ENCODE results near the gene BBC3. TPM values are rescaled to one million over a fixed set of nuclear protein-coding genes. Genes with fewer than 3 reads are reported as not detected.

Gene BBC3
- total RNA-seq, 1 experiment from 2014 or later: 49.5 TPM

DNA sequence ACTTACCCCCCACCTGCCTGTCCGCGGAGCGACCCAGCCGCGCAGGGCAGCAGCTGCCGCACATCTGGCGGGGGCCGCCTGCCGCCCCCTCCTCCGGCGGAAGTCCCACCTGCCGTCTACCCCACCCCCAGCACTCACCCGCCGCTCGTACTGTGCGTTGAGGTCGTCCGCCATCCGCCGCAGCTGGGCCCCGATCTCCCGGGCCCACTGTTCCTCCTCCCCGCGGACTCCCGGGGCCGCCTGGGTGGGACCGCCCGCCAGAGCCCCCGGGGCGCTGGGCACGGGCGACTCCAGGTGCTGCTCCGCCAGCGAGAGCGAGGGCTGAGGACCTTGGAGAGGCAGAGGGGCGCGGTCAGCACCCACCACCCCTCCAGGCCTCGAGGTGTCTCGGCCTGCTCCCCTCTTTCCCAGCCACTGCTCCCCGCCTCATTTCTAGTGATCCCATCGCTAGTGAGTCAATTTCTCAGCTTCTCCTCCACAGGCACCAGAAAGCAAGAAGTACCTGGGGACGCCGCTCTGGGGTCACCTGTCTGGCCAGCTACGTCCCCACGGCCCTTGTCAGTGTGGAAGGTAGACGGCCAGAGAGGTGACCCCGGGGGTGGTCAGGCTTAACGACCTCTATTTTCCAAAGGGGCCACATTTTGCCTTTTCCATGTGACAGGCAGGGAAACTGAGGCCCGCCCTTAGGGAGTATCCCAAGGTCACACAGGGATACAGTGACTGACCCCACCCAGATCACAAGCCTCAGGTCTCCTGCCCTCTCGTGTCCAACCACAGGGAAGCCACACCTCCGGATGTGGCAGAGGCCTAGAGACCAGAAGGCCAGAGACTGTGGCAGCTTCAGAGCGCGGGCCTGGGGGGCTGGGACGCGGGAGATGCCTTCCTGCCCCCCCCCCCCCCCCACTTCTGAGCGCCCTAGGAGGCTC lies 4.3 kb downstream of the BBC3 start:
- no peaks in the 10 kb centered on the region; the same call in 1 of the 2 replicates for H3K27me3 Mint-ChIP-seq (ENCODE audit: low read depth)
- H3K4me1 Mint-ChIP-seq: peaks cover 21% of the 10 kb centered on the region
- H3K36me3 Mint-ChIP-seq: peaks cover 12% of the 10 kb centered on the region
- H3K4me3 Mint-ChIP-seq: peak overlapping the region; percentile 79
- ATAC-seq: peak; percentile 0; the same call in 1 of the 2 replicates
- no peak for DNase-seq (ENCODE audit: low spot score)
- no peaks in the 10 kb centered on the region for H3K9me3 Mint-ChIP-seq
- ChIA-PET POLR2A (interaction anchor here (0.5 to 3.9 kb wide), 13 partner anchors 13 to 213 kb away, joined by 3 to 61 read pairs (median 6); partner anchors contain the start of genes CCDC9, INAFM1 and ZC3H4), CTCF (interaction anchor here (1.1 to 9.0 kb wide), 10 partner anchors 13 to 288 kb away, joined by 3 to 136 read pairs (median 6); partner anchors contain the start of genes CCDC9, INAFM1, NAPA and SAE1)
- peak overlapping the region; percentile 96 for H3K27ac Mint-ChIP-seq
- TF ChIP-seq SMAD3 (CRISPR knock-in tag; IDR thresholded peaks at IDR 0.05; ENCODE audit: borderline replicate concordance) (no peak), RELA (CRISPR knock-in tag; IDR thresholded peaks at IDR 0.05; ENCODE audit: borderline replicate concordance) (no peak), SMAD4 (CRISPR knock-in tag; IDR thresholded peaks at IDR 0.05) (no peak; the same call in 1 of the 2 replicates), FOXK1 (CRISPR knock-in tag; IDR thresholded peaks at IDR 0.05) (no peak), ZNF263 (CRISPR knock-in tag; IDR thresholded peaks at IDR 0.05; ENCODE audit: low read depth) (no peak), E2F5 (CRISPR knock-in tag; IDR thresholded peaks at IDR 0.05) (peak; percentile 40; the same call in 1 of the 2 replicates), GABPB1 (CRISPR knock-in tag; IDR thresholded peaks at IDR 0.05) (no peak), ZNF121 (CRISPR knock-in tag; IDR thresholded peaks at IDR 0.05) (no peak), TCF7 (CRISPR knock-in tag; IDR thresholded peaks at IDR 0.05; ENCODE audit: low read depth) (no peak), E2F1 (CRISPR knock-in tag; IDR thresholded peaks at IDR 0.05) (no peak), FOXP1 (CRISPR knock-in tag; IDR thresholded peaks at IDR 0.05; ENCODE audit: borderline replicate concordance) (no peak; the same call in 1 of the 2 replicates), ZNF423 (CRISPR knock-in tag; IDR thresholded peaks at IDR 0.05) (0 out of 2 replicates have a peak, but pooled peaks have one; percentile 21), STAT6 (CRISPR knock-in tag; conservative IDR thresholded peaks at IDR 0.05; ENCODE audit: low read depth) (no peak), ESRRA (CRISPR knock-in tag; IDR thresholded peaks at IDR 0.05; ENCODE audit: borderline replicate concordance) (no peak; the same call in none of the 2 replicates), MAX (CRISPR knock-in tag; IDR thresholded peaks at IDR 0.05) (peak; percentile 10; the same call in 1 of the 2 replicates), ATF1 (CRISPR knock-in tag; IDR thresholded peaks at IDR 0.05) (no peak), ZNF219 (CRISPR knock-in tag; IDR thresholded peaks at IDR 0.05; ENCODE audit: borderline replicate concordance) (no peak), MYBL2 (CRISPR knock-in tag; IDR thresholded peaks at IDR 0.05) (no peak), ZNF416 (CRISPR knock-in tag; IDR thresholded peaks at IDR 0.05) (no peak), SP1 (CRISPR knock-in tag; conservative IDR thresholded peaks at IDR 0.05) (no peak), ZNF532 (CRISPR knock-in tag; IDR thresholded peaks at IDR 0.05; ENCODE audit: borderline replicate concordance) (0 out of 2 replicates have a peak, but pooled peaks have one; percentile 13)
- TF ChIP-seq, protein P1, sequence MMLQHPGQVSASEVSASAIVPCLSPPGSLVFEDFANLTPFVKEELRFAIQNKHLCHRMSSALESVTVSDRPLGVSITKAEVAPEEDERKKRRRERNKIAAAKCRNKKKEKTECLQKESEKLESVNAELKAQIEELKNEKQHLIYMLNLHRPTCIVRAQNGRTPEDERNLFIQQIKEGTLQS (CRISPR knock-in tag; conservative IDR thresholded peaks at IDR 0.05): no peak
- TF ChIP-seq, protein P2, sequence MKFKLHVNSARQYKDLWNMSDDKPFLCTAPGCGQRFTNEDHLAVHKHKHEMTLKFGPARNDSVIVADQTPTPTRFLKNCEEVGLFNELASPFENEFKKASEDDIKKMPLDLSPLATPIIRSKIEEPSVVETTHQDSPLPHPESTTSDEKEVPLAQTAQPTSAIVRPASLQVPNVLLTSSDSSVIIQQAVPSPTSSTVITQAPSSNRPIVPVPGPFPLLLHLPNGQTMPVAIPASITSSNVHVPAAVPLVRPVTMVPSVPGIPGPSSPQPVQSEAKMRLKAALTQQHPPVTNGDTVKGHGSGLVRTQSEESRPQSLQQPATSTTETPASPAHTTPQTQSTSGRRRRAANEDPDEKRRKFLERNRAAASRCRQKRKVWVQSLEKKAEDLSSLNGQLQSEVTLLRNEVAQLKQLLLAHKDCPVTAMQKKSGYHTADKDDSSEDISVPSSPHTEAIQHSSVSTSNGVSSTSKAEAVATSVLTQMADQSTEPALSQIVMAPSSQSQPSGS (CRISPR knock-in tag; IDR thresholded peaks at IDR 0.05; ENCODE audit: borderline replicate concordance, low read depth): no peak
- TF ChIP-seq, protein P3, sequence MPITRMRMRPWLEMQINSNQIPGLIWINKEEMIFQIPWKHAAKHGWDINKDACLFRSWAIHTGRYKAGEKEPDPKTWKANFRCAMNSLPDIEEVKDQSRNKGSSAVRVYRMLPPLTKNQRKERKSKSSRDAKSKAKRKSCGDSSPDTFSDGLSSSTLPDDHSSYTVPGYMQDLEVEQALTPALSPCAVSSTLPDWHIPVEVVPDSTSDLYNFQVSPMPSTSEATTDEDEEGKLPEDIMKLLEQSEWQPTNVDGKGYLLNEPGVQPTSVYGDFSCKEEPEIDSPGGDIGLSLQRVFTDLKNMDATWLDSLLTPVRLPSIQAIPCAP (CRISPR knock-in tag; IDR thresholded peaks at IDR 0.05): 0 out of 2 replicates have a peak, but pooled peaks have one; percentile 9

Measured in WTC11 (cell line).